HepG2 (cell line): ENCODE results near the gene C9orf43. TPM values are rescaled to one million over a fixed set of nuclear protein-coding genes. Genes with fewer than 3 reads are reported as not detected.

Source experiments
- ARID5B ChIP-seq: IDR thresholded peaks from 2 replicates; pipeline ENCODE4 v1.4.0; 2020; ENCODE audit warnings: mild to moderate bottlenecking, missing genetic modification reagents
- ETV5 ChIP-seq: IDR thresholded peaks from 2 replicates; pipeline ENCODE4 v1.6.1; 2018; ENCODE audit warnings: missing biosample characterization, missing genetic modification reagents, inconsistent platforms, borderline replicate concordance
- HNRNPK ChIP-seq: fragments of 200-400 bp; formaldehyde crosslinking; IDR thresholded peaks from 2 replicates; pipeline ENCODE4 v1.6.1; 2018; ENCODE audit warnings: low read length, low read depth, moderate library complexity, mild to moderate bottlenecking; ENCODE audit not compliant: poor library complexity, severe bottlenecking
- HOXA9 ChIP-seq: sonication (generic); formaldehyde crosslinking; IDR thresholded peaks from 2 replicates; pipeline ENCODE4 v1.8.1; 2022; ENCODE audit warnings: missing genetic modification reagents, mild to moderate bottlenecking, moderate library complexity, borderline replicate concordance
- MAFF ChIP-seq: IDR thresholded peaks from 2 replicates; pipeline ENCODE4 v1.6.1; 2011; ENCODE audit warnings: low read depth, low read length, improper control_type of control experiment
- MEF2D ChIP-seq: sonication (generic); formaldehyde crosslinking; IDR thresholded peaks from 2 replicates; pipeline ENCODE4 v1.5.1; 2020; ENCODE audit warnings: mild to moderate bottlenecking, missing genetic modification reagents
- MTF2 ChIP-seq: sonication (generic); formaldehyde crosslinking; IDR thresholded peaks from 2 replicates; pipeline ENCODE4 v1.5.0; 2020; ENCODE audit warnings: missing genetic modification reagents, borderline replicate concordance
- RARA ChIP-seq: IDR thresholded peaks from 2 replicates; pipeline ENCODE4 v1.6.1; 2016; ENCODE audit warnings: missing genetic modification reagents, missing compliant biosample characterization
- SOX13 ChIP-seq, 3 experiments: fragments of 450-650 bp in 1 of 3; sonication (generic) in 1 of 3; formaldehyde crosslinking in 1 of 3; IDR thresholded peaks in 2 of 3; conservative IDR thresholded peaks in 1 of 3; 2 replicates each; pipeline versions ENCODE4 v1.5.0 to v1.6.1; 2016 to 2020; ENCODE audit warnings: antibody characterized with exemption in 1 of 3, mild to moderate bottlenecking in 1 of 3, missing compliant biosample characterization in 1 of 3, missing genetic modification reagents in 1 of 3, moderate library complexity in 1 of 3
- SOX5 ChIP-seq: IDR thresholded peaks from 2 replicates; pipeline ENCODE4 v1.6.1; 2016; ENCODE audit warnings: borderline replicate concordance
- SOX6 ChIP-seq, 2 experiments: fragments of 450-650 bp in 1 of 2; sonication (generic) in 1 of 2; formaldehyde crosslinking in 1 of 2; IDR thresholded peaks; 2 replicates each; pipeline versions ENCODE4 v1.4.0 to v1.6.1; 2017 to 2020; ENCODE audit warnings: antibody characterized with exemption in 1 of 2, mild to moderate bottlenecking in 1 of 2, missing genetic modification reagents in 1 of 2
- ZNF331 ChIP-seq: sonication (generic); formaldehyde crosslinking; IDR thresholded peaks from 2 replicates; pipeline ENCODE4 v1.4.0; 2020; ENCODE audit warnings: missing genetic modification reagents
- ZNF431 ChIP-seq: sonication (generic); formaldehyde crosslinking; IDR thresholded peaks from 2 replicates; pipeline ENCODE4 v1.9.0; 2022; ENCODE audit warnings: missing genetic modification reagents, low read depth, mild to moderate bottlenecking, borderline replicate concordance
- polyA plus RNA-seq, 8 experiments: library from polyadenylated mRNA; depleted of rRNA in 3 of 8; stranded (reverse) in 7 of 8; unstranded in 1 of 8; fragments of >200 nt; fragmentation: Illumina TruSeq in 4 of 8; extraction: Trizol in 4 of 8; gene quantifications; 2 replicates each; pipeline versions ENCODE4 v1.2.1 to v1.2.3, GENCODE V29; 2011 to 2016; ENCODE audit warnings: low read depth in 4 of 8, missing spikeins in 1 of 8, mixed read lengths in 1 of 8; ENCODE audit not compliant: insufficient read depth in 1 of 8
- total RNA-seq, 5 experiments: library from RNA; depleted of rRNA; stranded (reverse); fragments of >200 nt; fragmentation: Illumina TruSeq; extraction: Trizol; gene quantifications; 2 replicates each; pipeline ENCODE4 v1.2.3, GENCODE V29; 2016; ENCODE audit warnings: low read depth in 1 of 5
- TF ChIP-seq, protein P1 (sequence below): sonication (generic); formaldehyde crosslinking; IDR thresholded peaks from 2 replicates; pipeline ENCODE4 v1.5.0; 2020; ENCODE audit warnings: mild to moderate bottlenecking, missing genetic modification reagents, borderline replicate concordance
- TF ChIP-seq, protein P2 (sequence below): sonication (generic); formaldehyde crosslinking; IDR thresholded peaks from 2 replicates; pipeline ENCODE4 v1.4.0; 2020; ENCODE audit warnings: mild to moderate bottlenecking, missing genetic modification reagents
- TF ChIP-seq, protein P3 (sequence below): sonication (generic); formaldehyde crosslinking; conservative IDR thresholded peaks from 2 replicates; pipeline ENCODE4 v1.4.0; 2020; ENCODE audit warnings: mild to moderate bottlenecking, missing genetic modification reagents, moderate library complexity

The C9orf43 gene
- total and polyA plus RNA-seq, 2 of the 13 experiments (the other 11 are each of a cell fraction or from before 2014, with no cell fraction given) = 0.24 to 0.31 TPM

- 0 out of 2 replicates have a peak, but pooled peaks have one; percentile 9 for TF ChIP-seq ARID5B
- no peak for TF ChIP-seq SOX6 (IDR thresholded peaks at IDR 0.05)
- TF ChIP-seq SOX6 (CRISPR knock-in tag; IDR thresholded peaks at IDR 0.05) = peak; percentile 25; the same call in 1 of the 2 replicates
- TF ChIP-seq, protein P1, sequence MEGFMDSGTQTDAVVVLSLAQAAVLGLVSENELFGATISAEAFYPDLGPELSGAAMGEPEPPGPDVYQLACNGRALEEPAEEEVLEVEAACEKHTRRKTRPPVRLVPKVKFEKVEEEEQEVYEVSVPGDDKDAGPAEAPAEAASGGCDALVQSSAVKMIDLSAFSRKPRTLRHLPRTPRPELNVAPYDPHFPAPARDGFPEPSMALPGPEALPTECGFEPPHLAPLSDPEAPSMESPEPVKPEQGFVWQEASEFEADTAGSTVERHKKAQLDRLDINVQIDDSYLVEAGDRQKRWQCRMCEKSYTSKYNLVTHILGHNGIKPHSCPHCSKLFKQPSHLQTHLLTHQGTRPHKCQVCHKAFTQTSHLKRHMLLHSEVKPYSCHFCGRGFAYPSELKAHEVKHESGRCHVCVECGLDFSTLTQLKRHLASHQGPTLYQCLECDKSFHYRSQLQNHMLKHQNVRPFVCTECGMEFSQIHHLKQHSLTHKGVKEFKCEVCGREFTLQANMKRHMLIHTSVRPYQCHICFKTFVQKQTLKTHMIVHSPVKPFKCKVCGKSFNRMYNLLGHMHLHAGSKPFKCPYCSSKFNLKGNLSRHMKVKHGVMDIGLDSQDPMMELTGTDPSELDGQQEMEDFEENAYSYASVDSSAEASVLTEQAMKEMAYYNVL (CRISPR knock-in tag) = peak; percentile 89
- no peak for TF ChIP-seq SOX13 (IDR thresholded peaks at IDR 0.05)
- peak in 1 of 2 experiments; percentile 18; a peak in 1 of 4 replicates for TF ChIP-seq SOX13 (CRISPR knock-in tag; conservative IDR thresholded peaks at IDR 0.05 in 1 of 2, IDR thresholded peaks at IDR 0.05 in 1 of 2)
- TF ChIP-seq ZNF431 (CRISPR knock-in tag) = no peak
- peak; percentile 44 for TF ChIP-seq HNRNPK
- TF ChIP-seq RARA (CRISPR knock-in tag) = peak; percentile 20; the same call in 1 of the 2 replicates
- TF ChIP-seq, protein P2, sequence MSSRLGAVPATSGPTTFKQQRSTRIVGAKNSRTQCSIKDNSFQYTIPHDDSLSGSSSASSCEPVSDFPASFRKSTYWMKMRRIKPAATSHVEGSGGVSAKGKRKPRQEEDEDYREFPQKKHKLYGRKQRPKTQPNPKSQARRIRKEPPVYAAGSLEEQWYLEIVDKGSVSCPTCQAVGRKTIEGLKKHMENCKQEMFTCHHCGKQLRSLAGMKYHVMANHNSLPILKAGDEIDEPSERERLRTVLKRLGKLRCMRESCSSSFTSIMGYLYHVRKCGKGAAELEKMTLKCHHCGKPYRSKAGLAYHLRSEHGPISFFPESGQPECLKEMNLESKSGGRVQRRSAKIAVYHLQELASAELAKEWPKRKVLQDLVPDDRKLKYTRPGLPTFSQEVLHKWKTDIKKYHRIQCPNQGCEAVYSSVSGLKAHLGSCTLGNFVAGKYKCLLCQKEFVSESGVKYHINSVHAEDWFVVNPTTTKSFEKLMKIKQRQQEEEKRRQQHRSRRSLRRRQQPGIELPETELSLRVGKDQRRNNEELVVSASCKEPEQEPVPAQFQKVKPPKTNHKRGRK (CRISPR knock-in tag) = peak; percentile 98
- TF ChIP-seq ZNF331 (CRISPR knock-in tag) = no peak
- TF ChIP-seq, protein P3, sequence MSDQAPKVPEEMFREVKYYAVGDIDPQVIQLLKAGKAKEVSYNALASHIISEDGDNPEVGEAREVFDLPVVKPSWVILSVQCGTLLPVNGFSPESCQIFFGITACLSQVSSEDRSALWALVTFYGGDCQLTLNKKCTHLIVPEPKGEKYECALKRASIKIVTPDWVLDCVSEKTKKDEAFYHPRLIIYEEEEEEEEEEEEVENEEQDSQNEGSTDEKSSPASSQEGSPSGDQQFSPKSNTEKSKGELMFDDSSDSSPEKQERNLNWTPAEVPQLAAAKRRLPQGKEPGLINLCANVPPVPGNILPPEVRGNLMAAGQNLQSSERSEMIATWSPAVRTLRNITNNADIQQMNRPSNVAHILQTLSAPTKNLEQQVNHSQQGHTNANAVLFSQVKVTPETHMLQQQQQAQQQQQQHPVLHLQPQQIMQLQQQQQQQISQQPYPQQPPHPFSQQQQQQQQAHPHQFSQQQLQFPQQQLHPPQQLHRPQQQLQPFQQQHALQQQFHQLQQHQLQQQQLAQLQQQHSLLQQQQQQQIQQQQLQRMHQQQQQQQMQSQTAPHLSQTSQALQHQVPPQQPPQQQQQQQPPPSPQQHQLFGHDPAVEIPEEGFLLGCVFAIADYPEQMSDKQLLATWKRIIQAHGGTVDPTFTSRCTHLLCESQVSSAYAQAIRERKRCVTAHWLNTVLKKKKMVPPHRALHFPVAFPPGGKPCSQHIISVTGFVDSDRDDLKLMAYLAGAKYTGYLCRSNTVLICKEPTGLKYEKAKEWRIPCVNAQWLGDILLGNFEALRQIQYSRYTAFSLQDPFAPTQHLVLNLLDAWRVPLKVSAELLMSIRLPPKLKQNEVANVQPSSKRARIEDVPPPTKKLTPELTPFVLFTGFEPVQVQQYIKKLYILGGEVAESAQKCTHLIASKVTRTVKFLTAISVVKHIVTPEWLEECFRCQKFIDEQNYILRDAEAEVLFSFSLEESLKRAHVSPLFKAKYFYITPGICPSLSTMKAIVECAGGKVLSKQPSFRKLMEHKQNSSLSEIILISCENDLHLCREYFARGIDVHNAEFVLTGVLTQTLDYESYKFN (CRISPR knock-in tag) = no peak; the same call in 1 of the 2 replicates
- peak; percentile 96 for TF ChIP-seq MAFF
- TF ChIP-seq ETV5 = peak; percentile 17; the same call in 1 of the 2 replicates
- TF ChIP-seq HOXA9 (CRISPR knock-in tag) = no peak
- TF ChIP-seq MEF2D (CRISPR knock-in tag) = no peak
- TF ChIP-seq SOX5 (CRISPR knock-in tag) = 0 out of 2 replicates have a peak, but pooled peaks have one; percentile 8
- TF ChIP-seq MTF2 = no peak
Measured at GRCh38 chr9:113380869-113381378, 29.6 kb upstream of the C9orf43 start (continued).
